PFSK-1 (cell line): ENCODE data around the gene IL17RD.

Experiments
- FOXP2 ChIP-seq: optimal IDR thresholded peaks from 2 replicates; pipeline ENCODE3; 2011; ENCODE audit warnings: borderline replicate concordance, control low read depth, inconsistent platforms; ENCODE audit not compliant: insufficient read depth; ENCODE audit errors: extremely low read length, extremely low read depth
- POLR2AphosphoS5 ChIP-seq: IDR thresholded peaks from 2 replicates; pipeline ENCODE4 v1.6.1; 2012; ENCODE audit warnings: low read depth, mild to moderate bottlenecking, control low read depth, low read length, moderate library complexity
- REST ChIP-seq, 2 experiments: IDR thresholded peaks; 2 replicates each; pipeline versions ENCODE4 v1.6.1 to v1.8.0; 2011 to 2012; ENCODE audit warnings: low read depth in 2 of 2, low read length in 2 of 2, control low read depth in 1 of 2, inconsistent platforms in 1 of 2, mild to moderate bottlenecking in 1 of 2, moderate library complexity in 1 of 2; ENCODE audit not compliant: insufficient read depth in 1 of 2
- SIN3A ChIP-seq: IDR thresholded peaks from 2 replicates; pipeline ENCODE4 v1.6.1; 2012; ENCODE audit warnings: mild to moderate bottlenecking, low read length, moderate library complexity, borderline replicate concordance; ENCODE audit not compliant: insufficient read depth
- TAF1 ChIP-seq: IDR thresholded peaks from 2 replicates; pipeline ENCODE4 v1.6.1; 2012; ENCODE audit warnings: low read length, control low read depth, borderline replicate concordance; ENCODE audit not compliant: insufficient read depth

Gene IL17RD

GRCh38 chr3:57141719-57142410 is 23.3 kb downstream of the IL17RD start:
- TF ChIP-seq SIN3A (no peak), FOXP2 (no peak), POLR2AphosphoS5 (no peak), TAF1 (no peak), REST (IDR thresholded peaks at IDR 0.05; ENCODE audit: insufficient read depth in 1 of 2, low read depth in 2 of 2, low read length in 2 of 2) (no peak)

DNA sequence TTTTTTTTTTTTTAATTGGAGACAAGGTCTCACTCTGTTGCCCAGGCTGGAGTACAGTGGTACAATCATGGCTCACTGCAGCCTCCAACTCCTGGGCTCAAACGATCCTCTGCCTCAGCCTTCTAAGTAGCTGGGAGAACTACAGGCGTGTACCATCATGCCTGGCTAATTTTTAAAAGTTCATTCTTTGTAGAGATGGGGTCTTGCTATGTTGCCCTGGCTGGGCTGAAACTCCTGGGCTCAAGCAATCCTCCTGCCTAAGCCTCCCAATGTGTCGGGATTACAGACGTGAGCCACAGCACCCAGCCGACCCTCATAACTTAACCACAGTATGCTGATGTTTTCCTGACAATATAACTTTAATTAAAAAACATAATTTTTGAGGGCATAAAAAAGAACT is 24.3 kb downstream of the IL17RD start:
- TF ChIP-seq TAF1 (no peak), POLR2AphosphoS5 (no peak), FOXP2 (no peak), REST (IDR thresholded peaks at IDR 0.05; ENCODE audit: insufficient read depth in 1 of 2, low read depth in 2 of 2, low read length in 2 of 2) (no peak), SIN3A (no peak)

GRCh38 chr3:57135964-57136719 is 29.0 kb downstream of the IL17RD start:
- TF ChIP-seq TAF1 (no peak), SIN3A (no peak), POLR2AphosphoS5 (no peak), FOXP2 (no peak), REST (IDR thresholded peaks at IDR 0.05; ENCODE audit: insufficient read depth in 1 of 2, low read depth in 2 of 2, low read length in 2 of 2) (no peak)

- TF ChIP-seq SIN3A (no peak), POLR2AphosphoS5 (no peak), TAF1 (no peak), FOXP2 (no peak)
Observed at GRCh38 chr3:57133157-57133556, 32.0 kb downstream of the IL17RD start.

DNA sequence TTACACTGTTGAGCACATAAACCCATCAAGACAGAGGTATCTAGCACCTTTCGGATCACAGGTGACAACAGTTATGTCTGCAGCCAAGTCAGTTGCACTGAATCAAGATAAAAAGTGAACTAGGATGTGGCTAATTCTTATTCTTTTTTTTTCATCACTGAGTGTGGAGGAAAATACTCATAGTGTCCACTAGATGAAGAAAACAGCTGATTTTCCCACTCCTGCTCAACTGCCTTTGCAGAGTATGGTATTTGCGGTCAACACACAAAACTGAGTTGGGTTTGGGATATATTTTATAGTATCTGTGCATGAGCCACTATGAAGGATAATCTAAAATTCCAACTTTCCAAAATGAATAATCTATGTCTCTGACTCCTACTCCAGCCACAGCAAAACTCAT is 32.5 kb downstream of the IL17RD start:
- no peak for TF ChIP-seq POLR2AphosphoS5
- no peak for TF ChIP-seq FOXP2

- TF ChIP-seq FOXP2 (no peak), REST (IDR thresholded peaks at IDR 0.05; ENCODE audit: insufficient read depth in 1 of 2, low read depth in 2 of 2, low read length in 2 of 2) (no peak), POLR2AphosphoS5 (no peak), TAF1 (no peak), SIN3A (no peak)
Observed at GRCh38 chr3:57131210-57131588, 34.0 kb downstream of the IL17RD start.
